Measurements from ENCODE around the gene SMIM20.

SMIM20 gene

GRCh38 chr4:25969374-25970155, 55.5 kb downstream of the SMIM20 start:
- Mint-ChIP-seq H3K9me3 (peaks cover 6% of the 10 kb centered on the region), H3K4me1 (peaks cover 49% of the 10 kb centered on the region), H3K4me3 (no peak overlapping the region), H3K36me3 (ENCODE audit: low read depth) (no peaks in the 10 kb centered on the region), H3K27me3 (ENCODE audit: low read depth, poor library complexity) (peaks cover 18% of the 10 kb centered on the region), H3K27ac (peak overlapping the region; percentile 66)
- TF ChIP-seq CTCF (IDR thresholded peaks at IDR 0.05): no peak
- DNase-seq: no peak

- H3K9me3 Mint-ChIP-seq: peaks cover 6% of the 10 kb centered on the region
- peaks cover 18% of the 10 kb centered on the region for H3K27me3 Mint-ChIP-seq (ENCODE audit: low read depth, poor library complexity)
- H3K36me3 Mint-ChIP-seq (ENCODE audit: low read depth): no peaks in the 10 kb centered on the region
- no peak for TF ChIP-seq CTCF (IDR thresholded peaks at IDR 0.05)
- H3K4me3 Mint-ChIP-seq: no peak overlapping the region
- peak; percentile 23 for DNase-seq
- peaks cover 49% of the 10 kb centered on the region for H3K4me1 Mint-ChIP-seq
- peak overlapping the region; percentile 66 for H3K27ac Mint-ChIP-seq
These were observed 56.2 kb downstream of the SMIM20 start for GRCh38 chr4:25970226-25970675.

GRCh38 chr4:25970691-25971432, 56.8 kb downstream of the SMIM20 start:
- Mint-ChIP-seq H3K27ac (no peak overlapping the region), H3K9me3 (peaks cover 6% of the 10 kb centered on the region), H3K27me3 (ENCODE audit: low read depth, poor library complexity) (peaks cover 18% of the 10 kb centered on the region), H3K4me1 (peaks cover 43% of the 10 kb centered on the region), H3K36me3 (ENCODE audit: low read depth) (no peaks in the 10 kb centered on the region), H3K4me3 (no peak overlapping the region)
- no peak for TF ChIP-seq CTCF (IDR thresholded peaks at IDR 0.05)
- DNase-seq: no peak

- no peak overlapping the region for H3K4me3 Mint-ChIP-seq
- peaks cover 18% of the 10 kb centered on the region for H3K27me3 Mint-ChIP-seq (ENCODE audit: low read depth, poor library complexity)
- H3K4me1 Mint-ChIP-seq: peaks cover 47% of the 10 kb centered on the region
- H3K9me3 Mint-ChIP-seq: peaks cover 14% of the 10 kb centered on the region
- TF ChIP-seq CTCF (IDR thresholded peaks at IDR 0.05): no peak
- no peak for DNase-seq
- no peak overlapping the region for H3K27ac Mint-ChIP-seq
- no peaks in the 10 kb centered on the region for H3K36me3 Mint-ChIP-seq (ENCODE audit: low read depth)
These were observed 58.3 kb downstream of the SMIM20 start for GRCh38 chr4:25972366-25972765.

- H3K9me3 Mint-ChIP-seq: peaks cover 14% of the 10 kb centered on the region
- no peak overlapping the region for H3K4me3 Mint-ChIP-seq
- TF ChIP-seq CTCF (IDR thresholded peaks at IDR 0.05): no peak
- DNase-seq: no peak
- peaks cover 18% of the 10 kb centered on the region for H3K27me3 Mint-ChIP-seq (ENCODE audit: low read depth, poor library complexity)
- no peaks in the 10 kb centered on the region for H3K36me3 Mint-ChIP-seq (ENCODE audit: low read depth)
- no peak overlapping the region for H3K27ac Mint-ChIP-seq
- peaks cover 55% of the 10 kb centered on the region for H3K4me1 Mint-ChIP-seq
These were observed 59.1 kb downstream of the SMIM20 start for GRCh38 chr4:25972984-25973745.

Measured in nephron progenitor cell (in vitro differentiated cells).